Stimulated activated CD8-positive, alpha-beta memory T cell treated with anti-CD3 and anti-CD28 coated beads, Interleukin-12 subunit alpha, Interleukin-12 subunit beta, amount 100 ng/mL, for 24 hours (primary cell): ENCODE data around the gene FSCN2.
A peak's percentile ranks its signal among the peaks of the same experiment; 100 is the strongest.

ENCODE experiments used
- DNase-seq: peaks from one replicate; pipeline ENCODE4 v3.0.0-alpha.2; 2020; ENCODE audit errors: extremely low read depth

The FSCN2 gene

GRCh38 chr17:81491181-81491581 is 37.0 kb upstream of the FSCN2 start:
- no peak for DNase-seq

GRCh38 chr17:81491761-81492160 is 36.4 kb upstream of the FSCN2 start:
- DNase-seq: no peak

GRCh38 chr17:81492202-81492601 is 36.0 kb upstream of the FSCN2 start:
- no peak for DNase-seq

GRCh38 chr17:81492706-81493105 is 35.5 kb upstream of the FSCN2 start:
- DNase-seq: no peak

- no peak for DNase-seq
Measured at GRCh38 chr17:81493198-81494038, 34.8 kb upstream of the FSCN2 start.

- no peak for DNase-seq
Measured at GRCh38 chr17:81494626-81495377, 33.4 kb upstream of the FSCN2 start.

- DNase-seq: no peak
Measured at GRCh38 chr17:81498953-81499600, 29.1 kb upstream of the FSCN2 start.

- no peak for DNase-seq
Measured at GRCh38 chr17:81499601-81499970, 28.6 kb upstream of the FSCN2 start.

GRCh38 chr17:81500047-81500446 is 28.1 kb upstream of the FSCN2 start:
- DNase-seq: no peak

- DNase-seq: no peak
Measured at GRCh38 chr17:81502471-81503017, 25.6 kb upstream of the FSCN2 start.

GRCh38 chr17:81503619-81504018 is 24.6 kb upstream of the FSCN2 start:
- no peak for DNase-seq

- DNase-seq: no peak
Measured at GRCh38 chr17:81508639-81509206, 19.5 kb upstream of the FSCN2 start.

- DNase-seq: no peak
Measured at GRCh38 chr17:81509207-81509971, 18.8 kb upstream of the FSCN2 start.

GRCh38 chr17:81509972-81510784 is 18.0 kb upstream of the FSCN2 start:
- no peak for DNase-seq

GRCh38 chr17:81510785-81511553 is 17.2 kb upstream of the FSCN2 start:
- DNase-seq: no peak

- DNase-seq: no peak
Measured at GRCh38 chr17:81511554-81511803, 16.7 kb upstream of the FSCN2 start.

GRCh38 chr17:81511804-81512561 is 16.2 kb upstream of the FSCN2 start:
- no peak for DNase-seq

- peak; percentile 69 for DNase-seq
Measured at GRCh38 chr17:81512562-81513371, 15.4 kb upstream of the FSCN2 start, which contains the start of gene ACTG1. Gene ACTG1 (minus strand): TSS chr17:81512799. CDS start chr17:81512354, 445 bp downstream.
